ENCODE data around the gene KIF23. TPM values are rescaled to one million over a fixed set of nuclear protein-coding genes. Genes with fewer than 3 reads are reported as not detected.

The KIF23 gene
- total RNA-seq, 1 experiment from 2014 or later, result 83.7 TPM

GRCh38 chr15:69462030-69462492, 47.9 kb downstream of the KIF23 start (continued):
- TF ChIP-seq CEBPB (IDR thresholded peaks at IDR 0.05; ENCODE audit: low read depth), result no peak
- no peak for TF ChIP-seq SP1 (IDR thresholded peaks at IDR 0.05; ENCODE audit: low read depth)
- no peak for TF ChIP-seq ATF3 (IDR thresholded peaks at IDR 0.05)
- no peak for TF ChIP-seq ZNF274 (IDR thresholded peaks at IDR 0.05; ENCODE audit: low read depth, low read length)

GRCh38 chr15:69462493-69463181, 48.5 kb downstream of the KIF23 start:
- Histone ChIP-seq H3K27me3 (ENCODE audit: insufficient read depth, low read length) (no peaks in the 10 kb centered on the region), H3K79me2 (ENCODE audit: insufficient read depth, low read length) (no peaks in the 10 kb centered on the region), H3K9me3 (ENCODE audit: control insufficient read depth in 1 of 2, insufficient read depth in 1 of 2, low read depth in 1 of 2, low read length in 2 of 2) (no peaks in the 10 kb centered on the region), H3K9me2 (ENCODE audit: insufficient read depth) (no peaks in the 10 kb centered on the region), H3K9ac (ENCODE audit: low read length) (peak overlapping the region; percentile 80), H3K4me1 (ENCODE audit: control insufficient read depth in 1 of 2, insufficient read depth in 2 of 2, low read length in 2 of 2) (peaks cover 10 to 35% of the 10 kb centered on the region in 2 experiments), H2AFZ (ENCODE audit: low read depth, low read length, poor library complexity, severe bottlenecking) (no peak overlapping the region), H3K36me3 (ENCODE audit: control insufficient read depth in 1 of 2, insufficient read depth in 2 of 2, low read length in 2 of 2) (no peaks in the 10 kb centered on the region), H3K4me2 (ENCODE audit: low read length) (peak overlapping the region; percentile 88), H3K27ac (ENCODE audit: low read depth, low read length) (peak overlapping the region; percentile 75), H4K20me1 (ENCODE audit: insufficient read depth) (no peaks in the 10 kb centered on the region), H3K4me3 (replicated peaks in 1 of 2; ENCODE audit: low read depth in 1 of 2, low read length in 2 of 2) (peak overlapping the region; percentile 55 to 66)
- ATAC-seq (peak; percentile 90), DNase-seq (ENCODE audit: low read depth, low spot score) (peak; percentile 93)
- BruUV-seq (replicated peaks), result no TSS peak
- ChIA-PET POLR2A (interaction anchor here (1.3 to 2.7 kb wide), 2 partner anchors 10 to 635 kb away, joined by 4 to 43 read pairs; partner anchors contain the start of genes RPLP1 and TLE3), RAD21 (ENCODE audit: low non-redundant PET in 1 of 2, low total read pairs in 2 of 2, uncharacterized antibody in 2 of 2, unreplicated experiment in 2 of 2) (no interaction called here), CTCF (interaction anchor here (0.6 to 1.9 kb wide), 16 partner anchors 9 to 1260 kb away, joined by 3 to 15 read pairs (median 4); partner anchors contain the start of gene RPLP1)
- intact Hi-C loops (cut with micrococcal nuclease), result no loop called here
- TF ChIP-seq POLR2AphosphoS5 (IDR thresholded peaks at IDR 0.05; ENCODE audit: low read depth, low read length), result peak; percentile 67
- peak; percentile 37 for TF ChIP-seq TCF7L2 (IDR thresholded peaks at IDR 0.05; ENCODE audit: borderline replicate concordance, extremely low read depth, insufficient read depth, insufficient read length)
- peak; percentile 31; the same call in 1 of the 2 replicates for TF ChIP-seq SP1 (IDR thresholded peaks at IDR 0.05; ENCODE audit: low read depth)
- peak; percentile 25 to 80 (median 80); a peak in 5 of 6 replicates for TF ChIP-seq CTCF (IDR thresholded peaks at IDR 0.05 in 2 of 3, conservative IDR thresholded peaks at IDR 0.05 in 1 of 3; ENCODE audit: borderline replicate concordance in 1 of 3, insufficient read depth in 1 of 3, low read depth in 2 of 3, low read length in 2 of 3)
- TF ChIP-seq CEBPB (IDR thresholded peaks at IDR 0.05; ENCODE audit: low read depth), result no peak
- TF ChIP-seq ATF3 (IDR thresholded peaks at IDR 0.05), result no peak
- TF ChIP-seq SRF (IDR thresholded peaks at IDR 0.05; ENCODE audit: low read depth), result no peak
- TF ChIP-seq EGR1 (IDR thresholded peaks at IDR 0.05; ENCODE audit: low read depth), result peak; percentile 51; the same call in 1 of the 2 replicates
- TF ChIP-seq ZBTB33 (IDR thresholded peaks at IDR 0.05; ENCODE audit: extremely low read depth, insufficient replicate concordance, low read length), result no peak
- 0 out of 2 replicates have a peak, but pooled peaks have one; percentile 13 for TF ChIP-seq ZFX (IDR thresholded peaks at IDR 0.05)
- TF ChIP-seq FOSL1 (IDR thresholded peaks at IDR 0.05; ENCODE audit: low read depth), result no peak
- peak; percentile 21 for TF ChIP-seq YY1 (IDR thresholded peaks at IDR 0.05; ENCODE audit: extremely low read depth, insufficient replicate concordance, low read depth, low read length)
- TF ChIP-seq EZH2 (IDR thresholded peaks at IDR 0.05), result no peak

Measured in HCT116 (cell line).